SHP77 treated with DMSO at 0.1 percent for 48 hours (cell line): ENCODE results near the gene TMF1.
A peak's percentile ranks its signal among the peaks of the same experiment; 100 is the strongest.

Experiments
- DNase-seq: peaks from one replicate; lab custom pipeline; 2025; lab: John Stamatoyannopoulos, UW

Gene TMF1, protein sequence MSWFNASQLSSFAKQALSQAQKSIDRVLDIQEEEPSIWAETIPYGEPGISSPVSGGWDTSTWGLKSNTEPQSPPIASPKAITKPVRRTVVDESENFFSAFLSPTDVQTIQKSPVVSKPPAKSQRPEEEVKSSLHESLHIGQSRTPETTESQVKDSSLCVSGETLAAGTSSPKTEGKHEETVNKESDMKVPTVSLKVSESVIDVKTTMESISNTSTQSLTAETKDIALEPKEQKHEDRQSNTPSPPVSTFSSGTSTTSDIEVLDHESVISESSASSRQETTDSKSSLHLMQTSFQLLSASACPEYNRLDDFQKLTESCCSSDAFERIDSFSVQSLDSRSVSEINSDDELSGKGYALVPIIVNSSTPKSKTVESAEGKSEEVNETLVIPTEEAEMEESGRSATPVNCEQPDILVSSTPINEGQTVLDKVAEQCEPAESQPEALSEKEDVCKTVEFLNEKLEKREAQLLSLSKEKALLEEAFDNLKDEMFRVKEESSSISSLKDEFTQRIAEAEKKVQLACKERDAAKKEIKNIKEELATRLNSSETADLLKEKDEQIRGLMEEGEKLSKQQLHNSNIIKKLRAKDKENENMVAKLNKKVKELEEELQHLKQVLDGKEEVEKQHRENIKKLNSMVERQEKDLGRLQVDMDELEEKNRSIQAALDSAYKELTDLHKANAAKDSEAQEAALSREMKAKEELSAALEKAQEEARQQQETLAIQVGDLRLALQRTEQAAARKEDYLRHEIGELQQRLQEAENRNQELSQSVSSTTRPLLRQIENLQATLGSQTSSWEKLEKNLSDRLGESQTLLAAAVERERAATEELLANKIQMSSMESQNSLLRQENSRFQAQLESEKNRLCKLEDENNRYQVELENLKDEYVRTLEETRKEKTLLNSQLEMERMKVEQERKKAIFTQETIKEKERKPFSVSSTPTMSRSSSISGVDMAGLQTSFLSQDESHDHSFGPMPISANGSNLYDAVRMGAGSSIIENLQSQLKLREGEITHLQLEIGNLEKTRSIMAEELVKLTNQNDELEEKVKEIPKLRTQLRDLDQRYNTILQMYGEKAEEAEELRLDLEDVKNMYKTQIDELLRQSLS

DNA sequence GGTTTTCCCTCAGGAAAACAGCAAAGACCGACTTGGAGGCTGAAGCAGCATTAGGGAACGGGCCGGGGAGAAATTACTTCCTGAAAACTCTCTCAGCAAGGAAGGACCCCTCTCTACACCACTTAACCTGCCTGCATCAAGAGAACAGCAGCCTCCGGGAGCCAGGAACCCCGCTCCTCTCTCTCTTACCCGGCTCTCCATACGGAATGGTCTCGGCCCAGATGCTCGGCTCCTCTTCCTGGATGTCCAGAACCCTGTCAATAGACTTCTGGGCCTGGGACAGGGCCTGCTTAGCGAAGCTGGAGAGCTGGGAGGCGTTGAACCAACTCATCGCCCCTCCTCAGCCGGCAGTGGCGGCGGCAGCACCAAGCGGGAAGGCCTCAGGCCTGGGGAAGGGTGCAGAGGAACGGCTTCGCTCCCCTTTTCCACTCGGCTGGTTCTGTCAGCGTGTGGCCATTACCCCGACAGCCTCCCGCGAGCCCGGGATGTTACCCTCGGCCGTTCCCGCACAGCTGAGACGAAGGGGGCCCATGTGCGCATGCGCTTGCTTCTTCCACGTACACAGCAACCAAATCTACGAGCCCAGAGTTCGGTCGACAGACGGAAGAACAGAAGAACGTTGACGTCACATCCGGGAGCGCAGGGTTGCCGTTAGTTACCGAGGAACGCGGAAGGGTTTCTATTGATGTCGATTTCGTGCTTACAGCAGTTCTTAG is at the start of gene TMF1:
TMF1 (minus strand) TSS at position 578 of the 716 bp plus-strand sequence; CDS start at position 331, 247 bp downstream.
- DNase-seq: no peak

- DNase-seq: no peak
These were observed 47.4 kb upstream of the TMF1 start for GRCh38 chr3:69099576-69099975.

DNA sequence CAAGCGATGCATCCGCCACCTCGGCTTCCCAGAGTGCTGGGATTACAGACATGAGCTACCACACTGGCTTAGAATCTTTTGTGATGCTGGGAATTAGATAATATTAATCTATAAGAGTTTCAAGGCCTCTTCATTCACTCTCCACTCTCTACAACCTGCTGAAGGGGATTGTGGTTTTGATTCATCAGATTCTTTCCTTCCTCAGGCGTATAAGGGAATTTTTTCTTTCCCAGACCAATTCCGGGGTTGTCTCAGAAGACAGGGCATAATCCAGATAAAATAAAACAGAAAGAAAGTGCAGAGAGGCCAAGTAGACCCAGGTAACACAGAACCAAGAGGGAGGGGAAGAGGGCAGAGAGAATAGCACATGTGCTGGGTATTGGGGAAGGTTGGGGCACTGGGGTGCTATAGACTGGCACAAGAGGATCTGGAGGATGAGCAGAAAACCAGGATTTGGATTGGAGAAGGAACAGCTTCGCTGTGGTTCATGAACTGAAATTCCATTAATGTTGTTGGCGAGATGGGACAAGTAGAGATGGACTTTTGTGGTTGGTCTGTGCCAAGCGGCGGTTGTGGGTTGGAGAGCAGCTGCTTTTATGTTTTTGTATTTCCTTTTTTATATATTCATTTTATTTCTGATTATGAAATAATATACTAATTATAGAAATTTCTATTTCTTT is 45.4 kb upstream of the TMF1 start:
- DNase-seq: no peak

DNA sequence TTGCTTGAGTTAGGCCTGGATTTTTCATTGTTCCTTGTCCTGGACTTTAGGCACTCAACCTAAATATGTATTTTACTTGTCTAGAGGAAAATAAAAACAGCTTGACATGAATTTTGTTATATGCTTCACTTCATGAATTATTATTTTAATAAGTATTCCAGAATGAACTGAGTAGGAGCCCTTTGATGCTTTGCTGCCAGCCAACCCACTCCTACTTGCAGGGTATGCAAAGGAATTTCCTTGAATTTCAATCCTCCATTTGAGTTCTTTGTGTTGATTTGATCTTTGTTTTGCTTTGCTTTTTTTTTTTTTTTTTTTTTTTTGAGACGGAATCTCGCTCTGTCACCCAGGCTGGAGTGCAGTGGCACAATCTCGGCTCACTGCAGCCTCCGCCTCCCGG is 44.2 kb upstream of the TMF1 start:
- no peak for DNase-seq

DNA sequence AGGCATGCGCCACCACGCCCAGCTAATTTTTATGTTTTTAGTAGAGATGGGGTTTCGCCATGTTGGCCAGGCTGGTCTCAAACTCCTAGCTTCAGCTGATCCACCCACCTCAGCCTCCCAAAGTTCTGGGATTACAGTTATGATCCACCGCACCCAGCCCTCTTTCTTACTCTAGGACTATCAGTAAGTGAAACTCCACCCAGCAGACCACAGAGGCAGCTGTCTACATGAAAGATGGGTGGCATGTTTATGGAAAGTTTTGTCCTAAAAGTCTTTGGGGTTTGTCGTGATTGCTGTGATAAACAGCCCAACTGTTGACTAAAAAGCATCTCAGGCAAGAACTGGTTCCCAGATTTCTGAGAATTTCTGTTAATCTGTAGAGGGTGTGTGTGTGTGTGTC is 43.5 kb upstream of the TMF1 start:
- DNase-seq: no peak

DNA sequence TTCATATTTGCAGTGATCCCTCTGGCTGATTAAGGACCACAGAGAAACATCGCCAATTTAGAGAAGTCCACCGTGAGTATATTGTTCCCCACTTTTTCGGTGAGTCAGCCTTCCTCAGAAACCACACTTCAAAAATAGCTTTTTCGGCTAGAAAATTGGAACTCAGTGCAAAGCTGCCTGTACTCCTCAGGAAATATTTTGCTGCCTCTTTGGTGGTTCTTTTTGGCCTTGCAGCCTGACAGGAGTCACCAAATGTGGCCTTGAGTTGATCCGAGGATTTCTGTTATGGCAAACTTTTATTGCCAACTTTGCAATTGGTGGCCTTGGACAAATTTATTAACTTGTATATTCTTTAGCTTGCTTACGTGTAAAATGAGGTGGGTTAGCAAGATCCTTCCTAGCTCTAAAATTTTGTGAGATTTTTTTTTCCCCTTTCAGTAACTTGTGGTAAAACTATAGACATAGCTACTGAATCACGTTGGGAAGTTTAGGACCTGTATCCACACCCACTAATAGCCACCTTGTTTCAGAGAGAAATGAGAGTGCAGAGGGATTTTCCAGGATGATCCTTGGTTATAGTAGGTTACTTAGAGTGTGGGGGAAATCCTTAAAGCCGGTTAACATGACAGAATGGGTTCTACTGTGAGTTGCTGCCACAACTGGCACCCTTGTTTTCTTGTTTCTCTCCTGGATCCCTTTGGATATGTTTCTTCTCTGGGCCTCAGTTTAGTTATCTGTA is 42.5 kb upstream of the TMF1 start:
- no peak for DNase-seq

- no peak for DNase-seq
These were observed 39.9 kb upstream of the TMF1 start for GRCh38 chr3:69092030-69092516.

DNA sequence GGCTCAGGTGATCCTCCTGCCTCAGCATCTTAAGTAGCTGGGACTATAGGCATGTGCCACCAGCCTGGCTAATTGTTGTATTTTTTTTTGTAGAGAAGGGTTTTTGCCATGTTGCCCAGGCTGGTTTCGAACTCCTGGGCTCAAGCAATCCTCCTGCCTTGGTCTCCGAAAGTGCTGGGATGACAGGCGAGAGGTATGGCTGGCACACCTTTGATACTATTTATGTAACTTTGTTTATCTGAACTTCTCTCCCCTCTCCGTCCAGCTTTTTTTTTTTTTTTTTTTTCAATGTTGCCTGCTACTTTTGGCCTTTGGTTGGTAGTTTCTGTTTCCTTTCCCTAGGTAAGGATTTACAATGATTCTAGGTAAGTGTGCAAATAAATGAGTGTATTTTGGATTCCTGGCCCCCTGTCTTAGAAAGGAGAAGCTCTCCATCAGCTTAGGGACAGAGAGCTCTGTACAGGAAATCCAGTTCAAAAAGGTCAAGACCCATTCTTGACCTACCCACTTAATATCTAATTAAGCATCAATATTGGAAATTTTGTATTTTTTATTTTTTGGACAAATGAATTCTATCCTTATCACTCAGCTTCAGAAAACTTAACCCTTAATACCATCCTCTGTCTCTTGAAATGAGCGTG is 39.4 kb upstream of the TMF1 start:
- no peak for DNase-seq

DNA sequence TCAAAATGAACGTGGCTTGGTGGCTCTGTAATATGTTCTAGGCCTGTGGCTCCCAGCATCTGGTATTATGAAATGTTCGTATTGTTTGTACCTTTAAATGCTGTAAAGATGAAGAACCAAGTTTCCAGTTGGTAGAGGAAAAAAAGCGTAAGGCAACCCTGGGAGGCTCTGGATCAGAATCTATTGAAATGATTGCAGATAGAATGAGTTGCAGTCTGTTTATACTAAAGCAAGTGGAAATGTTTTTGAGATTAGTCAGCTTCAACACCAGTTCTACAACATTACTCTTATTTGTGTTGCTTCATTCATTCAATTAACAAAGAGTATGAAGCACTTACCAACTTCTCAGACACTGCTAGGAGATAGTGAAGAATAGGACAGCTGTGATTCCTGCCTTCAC is 37.9 kb upstream of the TMF1 start:
- DNase-seq: no peak

- no peak for DNase-seq
These were observed 35.9 kb upstream of the TMF1 start for GRCh38 chr3:69088063-69088462.

DNA sequence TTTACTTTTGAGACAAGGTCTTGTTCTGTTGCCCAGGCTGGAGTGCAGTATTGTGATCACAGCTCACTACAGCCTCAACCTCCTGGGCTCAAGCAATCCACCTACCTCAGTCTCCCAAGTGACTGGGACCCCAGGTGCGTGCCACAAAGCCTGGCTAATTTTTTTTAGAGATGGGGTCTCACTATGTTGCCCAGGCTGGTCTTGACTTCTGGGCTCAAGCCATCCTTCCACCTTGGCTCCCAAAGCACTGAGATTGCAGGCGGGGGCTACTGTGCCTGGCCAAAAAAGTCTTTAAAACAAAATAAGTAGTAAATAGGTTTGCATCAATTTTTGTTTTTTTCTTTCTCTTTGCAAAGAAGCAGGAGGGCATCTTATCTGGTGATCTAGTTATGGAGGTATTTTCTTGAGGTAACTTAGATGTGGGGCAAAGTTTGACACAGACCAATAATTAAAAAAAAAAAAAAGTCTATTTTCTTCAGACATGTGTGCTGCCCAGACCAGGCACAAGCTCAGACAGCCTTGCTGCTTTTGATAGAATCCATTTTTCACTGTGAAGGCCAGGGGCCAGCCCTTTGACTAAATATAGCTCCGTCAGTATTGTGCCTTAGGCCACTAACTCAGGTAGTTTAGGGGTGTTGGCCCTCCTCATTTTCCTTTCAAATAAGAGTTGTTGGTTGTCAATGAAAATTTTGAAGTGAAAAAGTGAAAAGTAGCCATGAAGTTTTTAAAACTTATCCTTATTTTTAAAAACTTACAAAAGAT is 35.1 kb upstream of the TMF1 start:
- no peak for DNase-seq

DNA sequence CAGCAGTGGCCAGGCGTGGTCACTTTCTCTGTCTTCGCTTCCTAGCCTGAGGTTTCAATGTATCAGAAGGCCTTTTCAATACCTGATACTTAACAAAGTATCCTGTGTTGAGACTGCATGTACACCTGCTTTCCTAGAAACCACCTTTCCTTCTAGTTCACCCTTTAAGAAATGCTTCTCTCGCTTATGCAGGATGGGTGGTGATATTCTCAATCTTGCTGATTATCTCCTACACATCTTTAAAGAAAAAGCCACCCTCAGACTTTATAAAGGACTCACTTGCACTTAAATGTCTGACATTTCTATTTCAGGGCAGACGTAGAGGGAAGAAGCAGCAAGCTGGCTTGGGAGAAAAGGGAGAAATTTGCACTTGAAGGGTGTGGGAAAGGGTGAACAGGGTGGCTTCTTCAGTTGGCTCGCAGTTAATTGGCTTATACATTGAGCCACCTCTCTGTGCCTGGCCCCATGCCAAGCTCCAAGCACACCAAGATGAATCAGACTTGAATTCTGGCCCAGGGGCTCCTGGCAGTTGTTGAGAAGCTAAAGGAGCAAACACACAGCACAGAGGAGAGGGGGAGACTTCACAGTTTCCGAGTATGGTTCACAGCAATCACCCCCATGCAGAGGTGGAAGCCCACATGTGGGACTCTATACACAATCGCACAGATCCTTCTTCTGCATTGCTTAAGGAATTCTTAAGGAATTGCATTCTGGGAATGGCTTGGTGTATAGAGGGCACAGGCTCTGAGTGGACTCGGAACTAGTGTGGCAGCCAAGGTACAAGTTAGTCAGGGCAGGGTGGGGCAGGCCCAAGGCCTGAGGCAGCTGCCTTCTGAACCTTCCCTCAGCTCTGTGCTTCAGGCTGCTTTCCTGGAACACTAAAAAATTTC is 33.9 kb upstream of the TMF1 start:
- DNase-seq: peak; percentile 26

GRCh38 chr3:69085168-69085832 is 33.2 kb upstream of the TMF1 start:
- no peak for DNase-seq

DNA sequence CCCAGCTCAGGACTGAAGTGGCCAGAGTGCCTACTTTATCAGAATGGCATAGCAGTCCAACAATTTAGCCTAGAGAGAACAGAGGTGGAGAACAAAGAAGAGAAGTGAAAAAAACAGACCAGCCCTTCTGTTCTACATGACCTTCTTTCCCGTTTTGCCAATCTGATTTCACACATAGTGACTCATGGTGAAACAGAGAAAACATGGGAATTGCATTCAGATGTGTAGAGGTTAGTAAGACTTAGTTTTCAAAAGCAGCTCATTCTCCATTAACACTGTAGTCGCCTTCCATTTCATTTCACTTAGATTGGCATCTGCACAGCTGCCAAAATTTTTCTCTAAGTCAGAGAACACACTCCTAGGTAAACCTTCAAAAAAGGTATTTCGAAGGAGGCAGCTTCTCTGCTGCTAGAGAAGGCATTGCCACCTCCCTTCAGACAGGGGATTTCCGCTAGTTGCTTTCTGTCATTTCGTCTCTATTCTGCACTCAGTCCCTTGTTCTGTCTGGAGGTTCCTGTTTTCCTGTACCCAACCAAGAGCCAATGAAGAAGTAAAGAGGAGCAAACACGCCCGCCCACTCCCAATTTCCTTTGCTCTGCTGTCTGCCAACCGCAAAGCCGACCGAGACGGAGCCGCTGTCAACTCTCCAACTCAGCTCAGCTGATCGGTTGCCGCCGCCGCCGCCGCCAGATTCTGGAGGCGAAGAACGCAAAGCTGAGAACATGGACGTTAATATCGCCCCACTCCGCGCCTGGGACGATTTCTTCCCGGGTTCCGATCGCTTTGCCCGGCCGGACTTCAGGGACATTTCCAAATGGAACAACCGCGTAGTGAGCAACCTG is 32.4 kb upstream of the TMF1 start, which contains the start of gene ARL6IP5:
ARL6IP5 (plus strand) TSS at position 612 of the 842 bp plus-strand sequence; CDS start at position 723, 111 bp downstream.
- peak; percentile 83 for DNase-seq

- no peak for DNase-seq
These were observed 30.7 kb upstream of the TMF1 start for GRCh38 chr3:69082805-69083204.

GRCh38 chr3:69082361-69082760 is 30.2 kb upstream of the TMF1 start:
- DNase-seq: no peak
